T-helper 1 cell (primary cell): ENCODE data around the gene CLDN34.

Experiments
- DNase-seq, 5 donors: peaks; one replicate each; pipeline ENCODE4 v3.0.0-alpha.2; 2012 to 2020

CLDN34 gene

GRCh38 chrX:10017872-10018271 is 50.7 kb downstream of the CLDN34 start:
- no peak for DNase-seq
